Esophagus squamous epithelium (tissue), 4 donors: ENCODE data around the gene RABGAP1L.

Experiments
- POLR2A ChIP-seq, 4 donors: fragments of 450-650 bp; IDR thresholded peaks; one replicate each; pipeline ENCODE4 v1.6.1; 2017; ENCODE audit warnings: antibody characterized with exemption in 4 of 4, mild to moderate bottlenecking in 4 of 4, moderate library complexity in 3 of 4
- TF ChIP-seq, protein P1 (sequence below), 6 experiments: fragments of 450-650 bp in 4 of 6; fragments of 200-600 bp in 2 of 6; sonication (generic) in 2 of 6; IDR thresholded peaks; one replicate each; pipeline ENCODE4 v1.5.1; 2016 to 2019; ENCODE audit warnings: antibody characterized with exemption in 6 of 6, mild to moderate bottlenecking in 4 of 6, moderate library complexity in 4 of 6

DNA sequence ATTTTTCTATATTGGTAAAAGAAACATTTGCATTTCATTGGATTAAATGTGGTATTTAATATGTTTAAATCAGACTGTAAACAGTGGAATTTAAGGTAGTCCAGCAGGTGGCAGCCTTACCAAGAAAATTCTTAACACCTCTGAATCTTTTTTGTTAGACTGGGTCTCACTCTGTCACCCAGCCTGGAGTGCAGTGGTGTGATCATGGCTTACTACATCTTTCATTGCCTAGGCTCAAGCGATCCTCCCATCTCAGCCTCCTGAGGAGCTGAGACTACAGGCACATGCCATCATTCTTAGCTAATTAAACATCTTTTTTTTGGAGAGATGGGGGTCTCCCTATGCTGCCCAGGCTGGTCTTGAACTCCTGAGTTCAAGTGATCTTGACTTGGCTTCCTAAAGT is 98.8 kb downstream of the RABGAP1L start:
- TF ChIP-seq, protein P1, sequence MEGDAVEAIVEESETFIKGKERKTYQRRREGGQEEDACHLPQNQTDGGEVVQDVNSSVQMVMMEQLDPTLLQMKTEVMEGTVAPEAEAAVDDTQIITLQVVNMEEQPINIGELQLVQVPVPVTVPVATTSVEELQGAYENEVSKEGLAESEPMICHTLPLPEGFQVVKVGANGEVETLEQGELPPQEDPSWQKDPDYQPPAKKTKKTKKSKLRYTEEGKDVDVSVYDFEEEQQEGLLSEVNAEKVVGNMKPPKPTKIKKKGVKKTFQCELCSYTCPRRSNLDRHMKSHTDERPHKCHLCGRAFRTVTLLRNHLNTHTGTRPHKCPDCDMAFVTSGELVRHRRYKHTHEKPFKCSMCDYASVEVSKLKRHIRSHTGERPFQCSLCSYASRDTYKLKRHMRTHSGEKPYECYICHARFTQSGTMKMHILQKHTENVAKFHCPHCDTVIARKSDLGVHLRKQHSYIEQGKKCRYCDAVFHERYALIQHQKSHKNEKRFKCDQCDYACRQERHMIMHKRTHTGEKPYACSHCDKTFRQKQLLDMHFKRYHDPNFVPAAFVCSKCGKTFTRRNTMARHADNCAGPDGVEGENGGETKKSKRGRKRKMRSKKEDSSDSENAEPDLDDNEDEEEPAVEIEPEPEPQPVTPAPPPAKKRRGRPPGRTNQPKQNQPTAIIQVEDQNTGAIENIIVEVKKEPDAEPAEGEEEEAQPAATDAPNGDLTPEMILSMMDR (IDR thresholded peaks at IDR 0.05) = peak; percentile 14 to 66 (median 36)
- no peak for TF ChIP-seq POLR2A (IDR thresholded peaks at IDR 0.05)
